Astrocyte (in vitro differentiated cells and primary cell): ENCODE measurements around the gene CACNA1F. TPM values are rescaled to one million over a fixed set of nuclear protein-coding genes. Genes with fewer than 3 reads are reported as not detected.

Experiments used
- DNase-seq: peaks from one replicate; pipeline ENCODE4 v3.0.0-alpha.2; 2010; ENCODE audit warnings: low read depth
- FAIRE-seq: peaks from 2 replicates; lab custom pipeline; 2011; peaks lifted over from hg19 to GRCh38; lab: Jason Lieb, UNC
- H2AFZ ChIP-seq: 2 replicates; pipeline ENCODE4 v1.6.0; 2012; ENCODE audit warnings: low read depth, low read length, inconsistent platforms
- H3K27ac ChIP-seq: 2 replicates; pipeline ENCODE4 v1.5.1; 2011; ENCODE audit warnings: low read depth, low read length, inconsistent platforms
- H3K27me3 ChIP-seq: 2 replicates; pipeline ENCODE4 v1.6.0; 2011; ENCODE audit warnings: low read length, inconsistent platforms; ENCODE audit not compliant: insufficient read depth
- H3K36me3 ChIP-seq: 2 replicates; pipeline ENCODE4 v1.5.1; 2011; ENCODE audit warnings: low read length, inconsistent platforms; ENCODE audit not compliant: insufficient read depth
- H3K4me1 ChIP-seq: 2 replicates; pipeline ENCODE4 v1.5.1; 2011; ENCODE audit warnings: low read length, inconsistent platforms; ENCODE audit not compliant: insufficient read depth
- H3K4me2 ChIP-seq: 2 replicates; pipeline ENCODE4 v1.6.0; 2012; ENCODE audit warnings: low read length, inconsistent platforms
- H3K4me3 ChIP-seq: 2 replicates; pipeline ENCODE4 v1.5.1; 2011; ENCODE audit warnings: low read depth, mild to moderate bottlenecking, low read length, inconsistent platforms; ENCODE audit not compliant: insufficient read depth
- H3K79me2 ChIP-seq: 2 replicates; pipeline ENCODE4 v1.6.0; 2012; ENCODE audit warnings: mild to moderate bottlenecking, low read length, inconsistent platforms; ENCODE audit not compliant: insufficient read depth
- H3K9ac ChIP-seq: 2 replicates; pipeline ENCODE4 v1.6.0; 2012; ENCODE audit warnings: mild to moderate bottlenecking, low read length, inconsistent platforms
- H3K9me3 ChIP-seq: 2 replicates; pipeline ENCODE4 v1.5.1; 2012; ENCODE audit warnings: low read depth, mild to moderate bottlenecking, low read length, inconsistent platforms; ENCODE audit not compliant: insufficient read depth
- H4K20me1 ChIP-seq: 2 replicates; pipeline ENCODE4 v1.6.0; 2012; ENCODE audit warnings: low read length, inconsistent platforms; ENCODE audit not compliant: insufficient read depth
- H3K27ac Mint-ChIP-seq: one replicate; pipeline ENCODE4 v1.8.0; 2021; ENCODE audit warnings: mild to moderate bottlenecking, mixed read lengths; ENCODE audit not compliant: unreplicated experiment
- H3K27me3 Mint-ChIP-seq: one replicate; pipeline ENCODE4 v1.8.0; 2021; ENCODE audit warnings: low read depth, mixed read lengths; ENCODE audit not compliant: unreplicated experiment
- H3K36me3 Mint-ChIP-seq: one replicate; pipeline ENCODE4 v1.8.0; 2021; ENCODE audit warnings: low read depth, mixed read lengths; ENCODE audit not compliant: unreplicated experiment
- H3K4me1 Mint-ChIP-seq: one replicate; pipeline ENCODE4 v1.8.0; 2021; ENCODE audit warnings: low read depth, mixed read lengths; ENCODE audit not compliant: unreplicated experiment
- H3K4me3 Mint-ChIP-seq: one replicate; pipeline ENCODE4 v1.8.0; 2021; ENCODE audit warnings: mild to moderate bottlenecking, moderate library complexity, mixed read lengths; ENCODE audit not compliant: unreplicated experiment
- H3K9me3 Mint-ChIP-seq: one replicate; pipeline ENCODE4 v1.8.0; 2021; ENCODE audit warnings: mild to moderate bottlenecking, mixed read lengths; ENCODE audit not compliant: unreplicated experiment
- CTCF ChIP-seq: IDR thresholded peaks from 2 replicates; pipeline ENCODE4 v1.5.1; 2011; ENCODE audit warnings: low read depth, mild to moderate bottlenecking, inconsistent platforms, low read length, moderate library complexity; ENCODE audit not compliant: insufficient read depth
- EZH2 ChIP-seq: IDR thresholded peaks from 2 replicates; pipeline ENCODE4 v1.6.1; 2012; ENCODE audit warnings: mild to moderate bottlenecking, low read length, inconsistent platforms; ENCODE audit not compliant: insufficient read depth
- total RNA-seq: library from RNA; stranded (reverse); gene quantifications from 2 replicates; pipeline ENCODE4 v1.2.1, GENCODE V29; 2021

Gene CACNA1F
- total RNA-seq, 1 donor from 2014 or later: not detected

- Histone ChIP-seq H3K79me2 (no peaks in the 10 kb centered on the region), H3K4me1 (peaks cover 8% of the 10 kb centered on the region), H3K4me2 (no peak overlapping the region), H3K9ac (no peak overlapping the region), H3K27ac (no peak overlapping the region), H3K27me3 (no peaks in the 10 kb centered on the region), H3K9me3 (no peaks in the 10 kb centered on the region), H2AFZ (no peak overlapping the region), H3K36me3 (no peaks in the 10 kb centered on the region), H4K20me1 (no peaks in the 10 kb centered on the region), H3K4me3 (no peak overlapping the region)
- Mint-ChIP-seq H3K27ac (no peak overlapping the region), H3K4me1 (no peaks in the 10 kb centered on the region), H3K27me3 (no peaks in the 10 kb centered on the region), H3K4me3 (no peak overlapping the region), H3K36me3 (no peaks in the 10 kb centered on the region), H3K9me3 (no peaks in the 10 kb centered on the region)
- DNase-seq (no peak), FAIRE-seq (no peak)
- TF ChIP-seq CTCF (no peak), EZH2 (no peak)
Measured at GRCh38 chrX:49157194-49157593, 75.9 kb downstream of the CACNA1F start.

GRCh38 chrX:49155900-49156837 lies 77.0 kb downstream of the CACNA1F start:
- TF ChIP-seq EZH2: no peak
- TF ChIP-seq CTCF: peak; percentile 8
- FAIRE-seq: peak; percentile 39
- H3K4me1 ChIP-seq: peaks cover 8% of the 10 kb centered on the region
- Mint-ChIP-seq H3K4me1 (no peaks in the 10 kb centered on the region), H3K27me3 (no peaks in the 10 kb centered on the region), H3K36me3 (no peaks in the 10 kb centered on the region), H3K27ac (peak overlapping the region; percentile 89), H3K4me3 (peak overlapping the region; percentile 85), H3K9me3 (no peaks in the 10 kb centered on the region)
- H3K4me3 ChIP-seq: peak overlapping the region; percentile 54
- H3K9me3 ChIP-seq: no peaks in the 10 kb centered on the region
- peak; percentile 79 for DNase-seq
- H3K9ac ChIP-seq: peak overlapping the region; percentile 92
- no peaks in the 10 kb centered on the region for H3K36me3 ChIP-seq
- peak overlapping the region; percentile 96 for H3K27ac ChIP-seq
- no peaks in the 10 kb centered on the region for H4K20me1 ChIP-seq
- no peaks in the 10 kb centered on the region for H3K27me3 ChIP-seq
- H3K79me2 ChIP-seq: no peaks in the 10 kb centered on the region
- peak overlapping the region; percentile 63 for H2AFZ ChIP-seq
- peak overlapping the region; percentile 91 for H3K4me2 ChIP-seq
